GM18867 (cell line): ENCODE results near the gene SNAP91.
A peak's percentile ranks its signal among the peaks of the same experiment; 100 is the strongest.
"Not testable (repeated sequence)": the region's sequence is repeated elsewhere in the genome, so short reads cannot be mapped to it uniquely, and the experiment has no call there.

ENCODE experiments used
- ATAC-seq: cut with Tn5 transposase; IDR thresholded peaks from one replicate; pipeline ENCODE4 v1.9.1; 2021; ENCODE audit warnings: mild to moderate bottlenecking, moderate library complexity; ENCODE audit not compliant: unreplicated experiment

Gene SNAP91

DNA sequence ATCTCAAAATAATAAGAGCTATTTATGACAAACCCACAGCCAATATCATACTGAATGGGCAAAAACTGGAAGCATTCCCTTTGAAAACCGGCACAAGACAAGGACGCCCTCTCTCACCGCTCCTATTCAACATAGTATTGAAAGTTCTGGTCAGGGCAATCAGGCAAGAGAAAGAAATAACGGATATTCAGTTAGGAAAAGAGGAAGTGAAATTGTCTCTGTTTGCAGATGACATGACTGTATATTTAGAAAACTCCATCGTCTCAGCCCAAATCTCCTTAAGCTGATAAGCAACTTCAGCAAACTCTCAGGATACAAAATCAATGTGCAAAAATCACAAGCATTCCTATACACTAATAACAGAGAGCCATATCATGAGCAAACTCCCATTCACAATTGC is 158.4 kb downstream of the SNAP91 start:
- ATAC-seq = not testable (repeated sequence)

- ATAC-seq = no peak
Observed at GRCh38 chr6:83546636-83547035, 162.3 kb downstream of the SNAP91 start.

GRCh38 chr6:83539678-83540077 is 169.2 kb downstream of the SNAP91 start:
- no peak for ATAC-seq

- no peak for ATAC-seq
Observed at GRCh38 chr6:83536647-83537589, 172.0 kb downstream of the SNAP91 start.

DNA sequence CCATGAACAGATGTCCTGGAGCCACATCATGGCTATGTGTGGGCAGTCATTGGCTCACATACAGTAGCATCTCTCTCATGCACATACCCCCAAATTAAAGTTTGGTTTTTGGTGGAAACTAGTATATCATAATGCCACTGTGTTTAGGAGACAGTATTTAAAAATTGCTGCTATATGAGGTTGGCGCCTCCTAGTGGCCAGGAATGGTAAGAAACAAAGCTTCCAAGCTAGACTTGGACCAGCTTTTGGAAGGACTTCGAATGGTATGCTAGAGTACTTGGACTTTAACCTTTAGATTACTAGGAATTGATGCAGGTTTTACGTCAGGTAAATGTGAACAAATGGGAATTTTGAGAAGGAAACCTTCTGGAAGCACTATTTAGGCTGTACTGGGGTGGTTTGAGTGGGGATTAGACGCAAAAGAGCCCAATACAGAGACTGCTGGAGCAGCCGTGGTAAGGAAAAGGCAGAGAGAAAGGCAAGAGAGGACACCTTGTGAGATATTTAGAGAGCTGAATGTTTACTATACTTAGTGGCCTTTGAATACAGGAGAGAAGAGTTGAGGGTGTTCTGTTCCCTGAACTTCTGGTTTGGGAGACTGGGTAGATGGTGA is 172.8 kb downstream of the SNAP91 start:
- peak; percentile 87 for ATAC-seq

- no peak for ATAC-seq
Observed at GRCh38 chr6:83518816-83519480, 190.0 kb downstream of the SNAP91 start.

GRCh38 chr6:83517500-83517899 is 191.4 kb downstream of the SNAP91 start:
- ATAC-seq = no peak

GRCh38 chr6:83514866-83515466 is 193.9 kb downstream of the SNAP91 start:
- ATAC-seq = peak; percentile 68

DNA sequence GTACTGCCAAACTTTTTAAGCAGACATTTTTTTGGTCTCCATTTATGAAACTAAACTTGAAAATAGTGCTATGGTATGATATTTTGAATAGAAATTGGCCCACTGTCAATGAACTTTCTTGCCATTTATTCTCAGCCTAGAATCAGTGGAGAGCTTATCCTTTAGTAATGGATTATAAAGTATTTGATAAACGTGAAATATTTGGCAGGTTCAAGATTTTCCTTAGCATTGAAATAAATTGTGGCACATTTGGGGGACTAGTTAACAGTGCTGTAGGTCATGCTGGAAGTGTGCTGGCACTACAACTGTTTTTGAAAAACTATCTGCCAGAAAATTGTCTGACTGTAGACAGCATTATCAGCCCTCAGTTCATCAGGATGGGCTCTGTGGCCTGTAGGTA is 194.4 kb downstream of the SNAP91 start:
- peak; percentile 17 for ATAC-seq

DNA sequence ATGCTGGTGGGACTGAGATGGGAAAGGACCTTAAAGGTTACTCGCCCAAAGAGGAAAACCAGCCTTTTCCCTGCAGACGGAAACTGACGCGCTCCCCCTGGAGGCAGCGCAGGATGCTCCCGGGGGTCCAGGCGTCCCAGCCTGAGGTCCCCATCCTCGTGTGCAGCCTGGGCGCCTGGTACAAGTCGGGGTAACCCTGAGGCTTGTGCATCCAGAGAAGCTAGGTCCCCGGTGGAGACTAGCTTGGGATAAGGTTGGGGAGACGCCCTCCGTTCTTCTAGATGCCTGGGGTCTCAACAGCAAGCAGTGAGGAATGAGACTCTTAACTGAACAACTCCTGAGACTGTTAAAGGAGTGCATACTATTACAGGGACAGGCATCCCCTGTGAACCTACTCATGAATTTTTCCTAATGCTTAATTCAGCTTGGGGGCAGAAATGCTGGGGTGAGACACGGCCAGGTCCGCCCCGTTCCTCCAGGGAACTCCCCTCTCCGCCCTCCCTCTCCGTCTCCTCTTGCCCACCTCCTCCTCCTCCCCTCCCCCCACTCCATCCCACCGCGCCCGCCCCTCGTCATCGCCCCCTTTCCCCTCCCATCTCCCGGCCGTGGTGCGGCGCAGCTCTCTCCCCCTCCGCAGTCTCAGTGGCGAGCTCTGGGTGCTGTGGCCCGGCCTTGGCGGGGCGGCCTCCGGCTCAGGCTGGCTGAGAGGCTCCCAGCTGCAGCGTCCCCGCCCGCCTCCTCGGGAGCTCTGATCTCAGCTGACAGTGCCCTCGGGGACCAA is 196.8 kb downstream of the SNAP91 start, which contains the start of gene PRSS35:
PRSS35 (plus strand) TSS at position 634 of the 781 bp plus-strand sequence. CDS start 10,908 bp downstream, outside the sequence.
- ATAC-seq = no peak

DNA sequence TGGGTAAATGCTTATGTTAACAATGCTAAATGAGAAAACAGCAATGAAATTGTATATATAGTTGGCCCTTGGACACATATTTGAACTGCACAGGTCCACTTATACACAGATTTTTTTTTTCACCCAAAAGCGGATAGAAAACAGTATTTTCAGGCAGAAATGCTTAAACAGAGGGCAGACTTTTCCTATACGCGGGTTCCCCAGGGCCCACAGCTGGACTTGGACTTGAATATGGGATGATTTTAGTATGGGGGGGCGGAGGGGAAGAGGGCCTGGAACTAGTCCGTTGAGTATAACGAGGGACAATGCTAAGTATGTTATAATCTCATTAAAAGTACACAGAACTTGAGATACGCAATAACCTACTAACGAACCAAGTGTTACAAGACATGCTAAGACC is 197.6 kb downstream of the SNAP91 start:
- no peak for ATAC-seq

DNA sequence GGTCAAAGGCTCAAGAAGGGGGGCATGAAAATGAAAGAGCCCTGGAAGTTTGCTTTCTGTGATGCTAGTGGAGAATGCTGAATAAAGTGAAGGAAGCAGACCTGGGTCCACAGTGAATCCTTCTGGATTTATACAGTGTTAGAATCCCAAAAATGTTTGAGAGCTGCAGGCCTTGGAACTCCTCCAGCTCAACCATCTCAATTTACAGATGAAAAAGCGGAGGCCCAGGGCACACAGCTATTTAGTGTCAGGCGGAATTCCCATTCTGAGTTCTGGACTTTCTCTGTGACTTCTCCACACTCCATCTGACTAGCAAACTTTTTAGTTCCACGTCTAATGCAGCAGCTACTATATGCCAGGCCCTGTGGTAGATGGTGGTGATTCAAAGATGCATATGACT is 198.1 kb downstream of the SNAP91 start:
- ATAC-seq = no peak

GRCh38 chr6:83509441-83509840 is 199.5 kb downstream of the SNAP91 start:
- ATAC-seq = no peak

DNA sequence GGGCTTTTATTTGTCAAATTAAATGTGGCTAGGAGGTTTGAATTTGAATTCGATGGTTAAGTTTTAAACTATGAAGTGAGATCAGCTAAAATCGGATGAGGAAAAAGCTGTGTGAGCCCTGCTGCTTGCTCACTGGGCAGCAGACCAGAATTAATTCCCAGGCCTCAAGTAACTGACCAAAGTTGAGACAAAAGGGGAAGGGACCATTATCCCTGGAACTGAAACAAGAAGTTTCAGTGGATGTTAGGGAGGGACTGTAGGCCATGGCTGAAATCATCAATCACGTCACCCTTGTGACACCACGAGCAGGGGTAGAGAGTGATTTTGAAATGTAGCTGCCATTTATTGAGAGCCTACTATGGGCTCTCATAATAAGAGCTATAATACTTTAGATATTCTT is 203.5 kb downstream of the SNAP91 start:
- no peak for ATAC-seq
